RPMI7951 (cell line): ENCODE data around the gene KRTAP9-1. TPM values are rescaled to one million over a fixed set of nuclear protein-coding genes. Genes with fewer than 3 reads are reported as not detected.
A peak's percentile ranks its signal among the peaks of the same experiment; 100 is the strongest.
"Not testable (repeated sequence)": the region's sequence is repeated elsewhere in the genome, so short reads cannot be mapped to it uniquely, and the experiment has no call there.

Experiments
- DNase-seq: peaks from one replicate; pipeline ENCODE4 v3.0.0-alpha.2; 2012; ENCODE audit warnings: low read depth
- total RNA-seq: library from RNA; depleted of rRNA; stranded (reverse); fragments of >200 nt; shearing (Covaris generic); gene quantifications from 2 replicates; pipeline ENCODE4 v1.2.3, GENCODE V29; 2014

The KRTAP9-1 gene
- total RNA-seq, 1 experiment from 2014 or later = not detected

DNA sequence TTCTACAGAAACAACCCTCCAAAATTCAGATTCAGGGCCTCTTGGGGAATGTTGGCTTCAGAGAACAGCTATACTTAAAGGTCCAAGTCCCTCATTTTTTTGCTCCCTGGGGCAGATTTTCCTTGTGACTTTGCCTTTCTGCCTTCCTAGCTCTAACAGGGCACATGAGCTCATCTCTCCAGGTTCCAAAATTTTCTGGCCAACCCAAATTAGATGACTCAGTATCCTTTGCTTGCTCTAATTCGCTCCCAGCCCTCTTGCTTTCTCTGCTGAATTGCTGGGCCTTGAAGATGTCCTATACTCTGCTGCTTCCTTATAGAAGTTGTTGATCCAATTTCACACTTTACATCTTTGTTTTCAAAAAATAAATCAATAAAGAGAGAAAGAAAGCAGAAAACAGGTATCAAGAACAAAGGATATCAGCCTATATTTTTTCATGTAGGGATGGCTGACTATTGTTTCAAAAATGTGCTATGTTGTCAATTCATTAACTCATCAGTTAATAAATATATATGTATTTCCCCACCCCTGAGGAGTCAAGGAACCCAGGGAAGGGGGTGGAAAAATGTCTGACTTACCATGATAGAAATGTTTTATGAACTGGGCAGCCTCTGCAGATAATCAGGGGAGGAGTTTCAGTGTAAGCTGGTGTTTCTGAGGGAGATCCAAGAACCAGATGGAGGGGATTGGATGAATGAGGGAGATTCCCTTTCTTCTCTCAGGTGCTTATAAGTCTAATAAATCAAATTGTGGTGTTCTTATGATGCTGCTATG, 10.7 kb upstream of the KRTAP9-1 start:
- DNase-seq = peak; percentile 27

- DNase-seq = no peak
These were observed 5.2 kb upstream of the KRTAP9-1 start, which contains the start of gene KRTAP4-1 for GRCh38 chr17:41184480-41184961. TSS of gene KRTAP4-1 (minus strand) at chr17:41184911. CDS start at chr17:41184854, 57 bp downstream.

DNA sequence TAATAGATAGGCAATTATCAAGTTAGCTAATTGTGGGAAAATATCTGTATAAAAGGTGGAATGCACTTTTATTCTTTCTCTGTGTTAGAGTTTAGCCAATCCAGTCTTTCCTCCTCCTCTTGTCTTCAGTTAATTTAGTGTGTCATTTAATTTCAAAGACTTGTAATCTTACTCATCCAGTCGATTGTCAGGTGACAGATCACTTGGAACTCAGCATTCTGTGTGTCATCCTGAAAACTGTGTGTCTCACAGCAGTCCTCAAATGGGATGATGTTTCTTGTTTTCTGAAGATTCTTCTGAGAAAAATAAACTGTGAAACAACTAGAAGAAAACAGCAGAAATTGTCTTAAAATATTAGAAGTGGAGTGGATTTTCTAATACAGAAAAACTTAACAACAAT, 4.7 kb upstream of the KRTAP9-1 start:
- no peak for DNase-seq

GRCh38 chr17:41186872-41187271, 2.8 kb upstream of the KRTAP9-1 start:
- no peak for DNase-seq

GRCh38 chr17:41190328-41190727, 641 bp downstream of the KRTAP9-1 start:
- no peak for DNase-seq

DNA sequence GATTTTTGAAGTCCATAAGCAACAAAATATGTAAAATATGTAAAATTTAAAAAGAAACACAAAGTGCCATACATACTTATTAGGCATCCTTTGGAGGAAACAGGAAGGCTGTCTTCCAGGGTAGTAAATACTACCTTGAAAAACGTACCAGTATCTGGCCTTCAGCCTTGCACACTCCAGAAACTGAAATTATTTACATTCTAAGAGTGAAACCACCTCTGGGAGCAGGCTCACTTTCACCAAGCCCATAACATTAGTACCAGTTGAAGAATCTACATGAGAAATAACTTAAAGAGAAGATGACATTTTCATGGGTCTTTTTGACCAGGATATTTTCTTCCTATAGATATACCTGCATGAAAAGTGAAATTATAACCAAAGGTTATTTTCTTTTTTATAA, 6.4 kb downstream of the KRTAP9-1 start:
- DNase-seq = no peak

DNA sequence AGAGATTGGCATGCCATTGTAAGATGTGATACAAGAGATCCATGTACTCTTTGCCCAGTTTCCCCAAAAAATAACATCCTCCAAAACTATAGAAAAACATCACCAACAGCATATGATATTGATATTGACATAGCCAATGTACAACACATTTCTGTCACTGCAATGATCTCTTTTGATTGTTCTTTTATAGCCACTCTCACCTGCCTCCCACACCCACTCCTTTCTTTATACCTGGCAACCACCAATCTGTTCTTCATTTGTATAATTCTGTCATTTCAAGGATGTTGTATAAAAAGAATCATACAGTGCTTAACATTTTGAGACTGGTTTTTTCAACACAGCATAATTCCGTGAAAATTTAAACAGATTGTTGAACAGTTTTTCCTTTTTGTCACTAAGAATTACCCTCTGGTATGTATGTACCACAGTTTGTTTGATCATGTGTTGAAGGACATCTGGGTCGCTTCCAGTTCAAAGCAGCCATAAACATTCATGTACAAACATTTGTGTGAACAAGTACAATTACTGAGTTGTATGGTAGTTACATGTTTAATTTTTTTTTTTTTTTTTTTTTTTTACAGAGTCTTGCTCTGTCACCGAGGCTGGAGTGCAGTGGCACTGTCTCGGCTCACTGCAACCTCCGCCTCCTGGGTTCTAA, 9.9 kb downstream of the KRTAP9-1 start:
- DNase-seq = no peak

DNA sequence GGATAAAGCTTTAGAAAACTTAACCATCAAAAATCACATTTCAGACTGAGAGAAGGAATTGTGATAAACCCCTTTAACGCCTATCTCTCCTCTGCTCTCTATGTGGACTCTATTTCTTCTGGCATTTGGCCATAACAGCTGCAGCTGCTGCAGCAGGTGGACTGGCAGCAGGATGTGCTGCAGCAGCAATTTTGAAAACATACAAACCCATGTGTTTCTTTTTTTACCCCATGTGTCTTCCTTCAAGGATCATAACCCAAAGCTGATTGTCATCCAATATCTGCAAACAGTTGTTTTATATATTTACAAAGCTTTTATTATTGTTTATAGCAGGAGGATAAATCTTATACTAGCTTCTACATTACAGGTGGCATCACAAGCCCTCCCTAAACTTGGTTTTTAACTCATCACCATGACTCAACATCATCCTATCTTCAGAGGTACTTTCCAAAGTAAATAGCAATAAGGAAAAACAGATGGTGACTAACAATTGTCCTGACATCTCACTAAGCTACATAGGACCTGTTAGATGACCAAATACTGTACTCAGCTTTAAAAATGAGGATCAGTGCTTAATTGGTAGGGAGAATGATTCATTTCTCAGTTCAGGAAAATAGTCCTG, 22.3 kb downstream of the KRTAP9-1 start:
- DNase-seq = peak; percentile 61

- DNase-seq = no peak
These were observed 23.0 kb downstream of the KRTAP9-1 start for GRCh38 chr17:41212524-41213169.

- no peak for DNase-seq
These were observed 26.0 kb downstream of the KRTAP9-1 start for GRCh38 chr17:41215681-41216080.

DNA sequence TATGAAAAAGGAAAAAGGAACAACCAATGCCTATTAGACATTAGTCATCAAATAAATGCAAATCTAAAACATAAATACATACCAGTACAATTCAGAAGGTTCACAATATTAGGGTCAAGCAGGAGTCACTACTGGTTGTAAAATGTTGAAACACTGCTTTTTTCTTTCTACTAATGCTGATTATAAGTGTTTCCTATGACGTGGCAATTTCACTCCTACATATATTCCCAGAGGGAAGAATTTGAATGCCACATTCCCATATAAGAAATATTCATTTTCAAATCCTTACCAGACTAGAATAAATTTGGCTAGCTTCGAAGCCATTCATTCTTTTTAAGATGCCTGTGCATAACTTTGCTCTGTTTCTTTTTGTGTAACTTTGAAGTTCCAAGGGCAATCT, 34.1 kb downstream of the KRTAP9-1 start:
- no peak for DNase-seq

DNA sequence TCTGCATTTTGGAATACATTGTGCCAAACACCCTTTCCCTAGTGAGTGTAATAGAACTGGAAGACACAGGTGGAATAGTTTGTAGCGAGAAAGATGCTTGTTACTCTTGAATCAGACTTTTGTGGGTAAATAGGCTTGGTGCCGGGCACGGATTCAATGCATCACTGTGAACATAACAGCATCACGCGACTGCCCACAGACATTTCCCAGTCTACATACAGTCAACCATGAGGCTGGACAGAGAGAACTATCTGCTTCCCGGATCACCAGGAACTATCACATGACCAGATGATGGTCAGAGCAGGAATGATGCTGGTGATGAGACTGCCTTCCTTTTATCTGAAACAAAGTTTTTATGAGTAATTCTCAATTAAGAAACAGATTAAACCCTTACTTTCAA, 36.4 kb downstream of the KRTAP9-1 start:
- DNase-seq = peak; percentile 18

GRCh38 chr17:41226598-41227095, 37.0 kb downstream of the KRTAP9-1 start, which contains the start of gene KRTAP9-2:
TSS of gene KRTAP9-2 (plus strand) at chr17:41226648. CDS start at chr17:41226655, 7 bp downstream.
- DNase-seq = not testable (repeated sequence)

DNA sequence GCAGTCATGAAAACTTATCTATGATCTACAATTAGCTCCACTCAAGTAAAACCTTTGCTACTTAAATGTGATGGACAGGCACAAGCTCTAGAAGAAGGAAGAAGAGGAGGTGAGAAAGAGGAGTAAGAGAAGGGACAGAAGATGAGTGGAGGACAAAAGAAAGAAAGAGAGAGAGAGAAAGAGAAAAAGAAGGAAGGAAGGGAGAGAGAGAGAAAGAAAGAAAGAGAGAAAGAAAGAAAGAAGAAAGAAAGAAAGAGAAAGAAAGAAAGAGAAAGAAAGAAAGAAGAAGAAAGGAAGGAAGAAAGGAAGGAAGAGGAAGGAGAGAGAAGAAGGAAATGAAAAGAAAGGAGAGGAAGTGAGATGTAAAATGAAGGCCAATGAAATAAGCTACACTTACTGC, 40.4 kb downstream of the KRTAP9-1 start:
- no peak for DNase-seq

DNA sequence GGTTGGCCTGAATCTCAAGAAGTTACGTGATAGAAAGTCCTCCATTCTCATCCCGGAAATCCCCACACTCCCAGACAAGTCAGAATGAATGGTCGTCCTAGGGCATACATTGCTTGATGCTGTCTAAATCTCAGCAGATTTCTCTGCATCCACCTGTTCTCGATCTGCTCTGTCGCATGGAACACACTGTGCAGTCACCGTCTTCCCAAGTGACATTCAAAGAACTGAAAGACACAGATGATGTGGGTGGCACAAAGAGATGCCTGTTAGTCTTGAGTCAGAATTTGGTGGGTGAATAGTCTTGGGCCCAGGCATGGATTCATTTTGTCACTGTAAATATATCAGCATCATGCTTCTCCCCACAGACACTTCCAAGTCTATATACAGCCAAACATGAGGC, 42.0 kb downstream of the KRTAP9-1 start:
- DNase-seq = no peak

- DNase-seq = not testable (repeated sequence)
These were observed 42.9 kb downstream of the KRTAP9-1 start, which contains the start of gene KRTAP9-3 for GRCh38 chr17:41232399-41233105. TSS of gene KRTAP9-3 (plus strand) at chr17:41232449. CDS start at chr17:41232502, 53 bp downstream.

DNA sequence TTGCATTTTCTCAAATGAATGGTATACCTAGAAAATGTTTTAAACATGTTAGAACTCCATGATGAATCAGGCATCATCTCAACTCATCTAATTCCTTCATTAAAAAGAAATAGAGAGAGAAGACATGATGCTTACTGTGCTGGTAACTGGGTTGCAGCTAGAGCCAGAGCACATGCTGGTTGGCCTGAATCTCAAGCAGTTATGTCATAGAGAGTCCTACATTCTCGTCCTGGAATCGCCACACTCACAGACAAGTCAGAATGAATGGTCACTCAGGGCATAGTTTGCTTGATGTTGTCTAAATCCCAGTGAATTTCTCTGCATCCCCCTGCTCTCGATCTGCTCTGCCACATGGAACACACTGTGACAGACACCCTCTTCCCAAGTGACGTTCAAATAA, 47.4 kb downstream of the KRTAP9-1 start:
- not testable (repeated sequence) for DNase-seq

GRCh38 chr17:41237949-41238437, 48.3 kb downstream of the KRTAP9-1 start, which contains the start of gene KRTAP9-8:
TSS of gene KRTAP9-8 (plus strand) at chr17:41237999. CDS start at chr17:41238052, 53 bp downstream.
- not testable (repeated sequence) for DNase-seq
